Hepatic stellate cell (primary cell): ENCODE data around the gene C2CD4D.
A peak's percentile ranks its signal among the peaks of the same experiment; 100 is the strongest.

Source experiments
- DNase-seq: peaks from one replicate; pipeline ENCODE4 v3.0.0; 2011; ENCODE audit warnings: low spot score

The C2CD4D gene

DNA sequence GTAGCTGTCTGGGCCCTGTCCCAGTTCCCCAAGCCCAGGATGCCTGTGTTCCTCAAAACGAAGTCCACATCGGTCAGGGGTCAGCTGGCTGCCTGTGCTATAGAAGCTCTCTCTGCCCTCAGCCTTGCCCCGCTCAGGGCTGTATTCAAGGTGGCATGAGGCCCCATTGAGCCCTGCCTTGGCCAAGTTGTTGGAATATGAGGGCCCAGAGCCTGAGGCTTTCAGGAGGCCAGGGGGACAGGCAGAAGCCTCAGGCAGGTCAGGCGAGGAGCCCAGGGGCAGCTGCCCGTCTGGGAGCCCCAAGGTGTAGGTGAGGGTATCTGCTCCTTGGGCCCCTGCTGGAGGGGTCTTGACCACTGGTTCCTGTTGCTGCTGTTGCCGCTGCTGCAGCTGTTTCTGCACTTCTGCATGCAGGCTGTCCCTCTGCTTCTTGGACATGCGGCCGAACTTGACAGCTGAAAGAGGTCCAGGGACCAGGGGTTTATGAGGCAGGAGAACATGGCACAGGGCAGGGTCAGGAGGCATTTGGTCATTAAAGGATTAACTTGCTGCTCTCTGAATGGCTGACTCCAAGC lies 24.6 kb downstream of the C2CD4D start:
- no peak for DNase-seq

DNA sequence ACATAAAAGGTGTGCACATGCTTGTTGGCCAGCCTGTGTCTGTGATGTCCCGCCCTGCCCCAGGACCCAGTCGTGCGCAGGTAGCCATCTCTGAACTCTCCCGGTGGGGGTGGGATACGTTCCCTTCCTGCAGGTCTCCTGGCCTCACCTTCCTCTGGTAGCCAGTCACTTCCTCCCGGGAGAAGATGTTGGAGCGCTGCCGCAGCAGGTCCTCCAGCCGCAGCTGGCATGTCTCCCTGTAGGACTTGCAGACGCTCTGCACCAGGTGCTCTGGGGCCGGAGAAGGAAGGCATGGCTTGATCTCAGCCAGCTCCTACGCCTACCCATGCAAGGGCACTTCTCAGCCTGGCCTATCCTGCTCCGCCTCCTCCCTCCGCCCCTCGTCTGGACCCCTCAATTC lies 25.2 kb downstream of the C2CD4D start:
- DNase-seq = no peak

DNA sequence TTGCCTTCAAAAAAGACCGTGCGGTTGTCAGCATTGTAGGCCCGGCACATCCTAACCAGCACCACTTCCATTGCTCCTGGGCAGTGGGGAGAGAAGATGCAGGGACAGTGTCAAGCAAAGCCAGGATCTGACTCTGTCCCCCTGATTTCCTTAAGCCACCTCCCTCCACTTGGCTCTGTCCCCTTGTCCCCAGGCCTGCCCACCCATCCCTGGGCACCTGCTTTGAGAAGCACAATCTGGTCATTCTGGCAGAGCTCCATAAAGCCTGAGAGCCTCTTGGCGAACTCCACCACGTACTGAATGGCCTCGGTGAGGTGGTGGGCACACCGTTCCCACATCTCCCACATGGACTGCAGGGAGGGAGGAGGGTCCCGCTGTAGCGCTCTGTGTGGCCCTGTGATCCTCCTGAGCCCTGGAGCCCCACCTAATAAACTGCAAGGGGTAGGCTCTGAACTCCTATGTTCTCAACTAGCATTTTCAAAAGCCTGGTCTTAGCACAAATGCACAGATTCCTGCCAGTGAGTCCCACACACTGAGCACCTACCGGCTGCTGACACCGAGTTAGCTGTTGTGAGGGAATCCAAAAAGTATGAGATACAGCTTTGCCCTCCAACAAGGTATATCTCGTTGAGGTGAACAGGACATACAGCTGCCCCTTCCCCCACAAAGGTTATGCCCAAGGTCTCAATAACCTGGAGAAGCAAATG lies 26.2 kb downstream of the C2CD4D start:
- no peak for DNase-seq

DNA sequence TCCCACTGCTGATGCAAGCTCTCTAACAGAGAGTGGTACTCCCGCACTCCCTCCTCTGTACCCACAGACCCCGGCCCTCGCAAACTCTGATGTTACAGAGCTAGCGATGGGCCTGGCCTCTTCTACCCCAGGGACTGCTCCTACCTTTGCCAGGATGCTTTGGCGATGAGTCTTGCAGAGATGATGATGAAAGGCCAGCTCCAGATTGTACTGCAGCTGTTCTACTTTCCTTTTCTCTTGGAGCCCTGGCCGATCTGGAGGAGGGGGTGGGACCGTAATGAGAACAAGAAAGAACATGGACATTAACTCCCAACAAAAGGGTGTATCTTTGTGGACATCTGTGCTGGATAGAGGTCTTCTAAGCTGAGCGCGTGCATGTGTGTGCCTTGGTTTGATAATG lies 28.4 kb downstream of the C2CD4D start:
- no peak for DNase-seq

DNA sequence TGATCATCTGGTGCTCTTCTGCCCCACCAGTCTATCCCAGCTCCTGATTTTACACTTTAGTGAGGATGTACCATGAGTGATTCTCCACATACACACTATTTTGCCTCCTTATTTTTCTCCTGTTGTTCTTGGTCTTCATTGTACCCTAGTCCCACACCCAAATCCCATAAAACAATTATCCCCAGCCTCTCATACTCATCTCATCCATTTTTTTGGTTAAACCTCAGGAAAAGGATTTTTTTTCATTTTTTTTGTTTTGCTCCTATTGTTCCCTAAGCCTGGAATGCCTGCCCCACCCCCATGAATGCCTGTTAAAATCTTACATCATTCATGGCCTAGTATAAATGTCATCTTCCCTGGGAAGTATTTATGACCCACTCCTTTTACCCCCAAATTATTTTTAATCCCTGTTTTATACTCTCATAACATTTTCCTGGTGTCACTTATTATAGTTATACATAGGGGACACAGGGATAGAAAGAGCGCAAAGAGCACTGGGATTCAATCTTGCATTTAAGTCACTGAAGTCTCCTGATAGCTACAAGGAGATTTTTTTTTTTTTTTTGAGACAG lies 29.5 kb downstream of the C2CD4D start:
- DNase-seq = no peak

DNA sequence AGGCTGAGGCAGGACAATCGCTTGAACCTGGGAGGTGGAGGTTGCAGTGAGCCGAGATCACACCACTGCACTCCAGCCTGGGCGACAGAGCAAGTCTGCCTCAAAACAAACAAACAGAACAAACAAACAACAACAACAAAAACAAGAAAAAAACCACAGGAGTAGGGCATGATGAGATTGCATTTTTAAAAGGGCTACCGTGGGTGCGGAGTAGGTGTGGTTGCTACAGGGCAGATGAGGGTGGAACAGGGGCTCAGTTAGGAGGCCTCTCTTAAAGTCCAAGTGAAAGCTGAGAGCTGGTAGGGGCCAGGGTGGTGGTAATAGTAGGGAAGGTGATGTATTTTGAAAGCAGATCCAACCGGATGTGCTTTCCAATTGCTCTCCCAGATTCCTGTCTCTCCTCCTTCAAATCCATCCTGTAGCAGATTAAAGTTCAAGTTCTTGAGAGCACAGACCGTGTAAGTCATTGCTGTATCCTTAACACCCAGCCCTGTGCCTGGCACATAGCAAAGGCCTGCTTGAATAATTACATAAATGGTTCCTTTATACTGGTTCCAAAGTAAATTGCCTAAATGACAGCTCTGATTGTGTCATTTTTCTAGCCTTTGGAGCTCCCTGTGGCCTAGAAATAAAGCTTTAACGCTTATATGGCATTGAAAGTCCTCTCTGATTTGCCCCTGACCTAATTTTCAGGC lies 30.2 kb downstream of the C2CD4D start:
- no peak for DNase-seq

DNA sequence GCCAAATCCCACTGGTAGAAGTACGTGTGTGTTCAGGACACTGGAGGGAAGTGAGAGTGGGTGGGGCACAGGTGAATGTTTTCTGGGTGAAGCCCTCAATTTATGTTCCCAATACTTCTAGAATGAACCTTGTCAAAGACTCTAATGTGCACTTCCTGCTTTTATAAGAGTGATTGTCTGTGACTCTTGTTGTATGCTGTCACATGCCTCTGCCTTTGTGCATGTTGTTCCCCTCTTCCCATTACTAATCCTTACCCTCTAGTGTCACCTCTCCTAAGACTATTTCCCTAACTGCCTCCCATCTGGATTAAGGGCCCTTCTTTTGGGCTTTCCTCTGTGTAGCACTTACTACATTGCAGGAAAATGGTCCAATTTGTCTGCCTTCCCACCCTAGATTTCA lies 31.9 kb downstream of the C2CD4D start:
- DNase-seq = no peak

DNA sequence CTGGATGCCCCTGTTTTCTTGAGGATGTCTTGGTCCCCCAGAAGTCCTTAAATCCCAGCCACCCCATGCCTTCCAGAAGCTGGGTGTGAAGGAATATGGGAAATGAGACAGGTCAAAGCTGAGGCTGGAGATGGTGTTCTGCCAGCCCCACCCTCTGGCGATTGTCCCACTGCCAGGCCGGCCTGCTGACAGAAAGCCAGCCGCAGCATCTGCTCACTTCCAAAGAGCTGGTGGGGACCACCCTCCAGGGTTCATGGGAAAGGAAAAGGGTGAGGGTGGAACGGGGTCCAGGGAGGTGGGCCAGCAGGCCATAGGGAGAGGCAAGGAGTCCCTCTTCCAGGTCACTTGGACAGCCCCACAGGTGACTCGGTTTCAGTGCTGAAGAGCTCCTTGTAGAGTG lies 32.5 kb downstream of the C2CD4D start:
- no peak for DNase-seq

DNA sequence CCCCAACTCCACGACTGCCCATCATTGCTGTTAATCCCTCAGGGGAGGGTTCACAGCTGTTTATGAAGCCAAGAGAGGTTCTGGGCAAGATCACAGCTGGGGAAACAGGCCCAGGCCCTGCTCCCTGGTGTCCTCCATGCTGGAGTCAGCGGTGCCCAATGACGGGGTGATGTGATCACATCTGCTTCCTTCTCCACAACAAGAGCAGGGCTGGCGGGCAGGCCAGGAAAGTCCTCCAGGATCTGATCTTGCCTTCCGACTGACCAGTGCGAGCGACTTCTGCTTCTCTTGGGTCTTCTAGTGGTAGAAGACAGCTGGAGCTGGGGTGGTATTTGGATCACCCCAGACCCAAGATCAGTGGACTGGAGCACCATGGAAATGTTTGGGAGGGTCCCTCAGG lies 33.5 kb downstream of the C2CD4D start:
- DNase-seq = no peak

DNA sequence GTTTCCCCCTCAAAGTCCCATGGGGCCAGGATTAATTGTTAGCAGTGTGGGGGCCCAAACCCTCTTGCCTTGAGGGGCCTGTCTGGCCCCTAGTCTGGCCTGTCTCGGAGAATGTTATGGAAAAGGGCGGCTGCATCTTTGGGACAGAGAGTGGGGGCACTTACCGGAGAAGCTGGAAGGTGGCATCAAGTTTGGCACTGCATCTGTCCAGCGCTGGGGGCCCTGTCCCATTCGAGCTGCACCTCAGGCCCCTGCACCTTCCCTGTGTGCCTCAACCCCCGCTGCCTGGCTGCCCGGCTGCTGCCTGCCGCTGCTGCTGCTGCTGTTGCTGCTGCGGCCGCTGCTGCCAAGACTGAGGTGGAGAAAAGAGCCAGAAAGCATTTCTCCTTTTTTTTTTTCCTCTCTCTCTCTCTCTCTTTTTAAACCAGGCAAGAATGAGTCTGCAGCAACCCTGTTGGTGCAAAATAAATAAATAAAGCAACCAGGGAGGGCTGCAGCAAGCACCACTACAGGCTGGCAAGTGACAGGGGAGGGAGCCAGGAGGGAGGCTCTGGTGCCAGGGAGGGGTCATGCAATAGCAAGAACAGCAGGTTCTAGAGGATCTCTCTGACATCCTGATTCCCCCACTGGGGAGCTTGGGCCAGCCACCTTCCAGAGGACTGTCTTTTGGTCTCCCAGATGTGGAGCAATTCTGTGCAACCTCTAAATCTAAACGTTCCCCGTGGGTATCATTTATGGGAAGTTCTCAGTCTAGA lies 34.4 kb downstream of the C2CD4D start, which contains the start of gene LINGO4:
LINGO4 (minus strand) TSS at position 354 of the 755 bp plus-strand sequence. CDS start 2,715 bp downstream, outside the sequence.
- no peak for DNase-seq

DNA sequence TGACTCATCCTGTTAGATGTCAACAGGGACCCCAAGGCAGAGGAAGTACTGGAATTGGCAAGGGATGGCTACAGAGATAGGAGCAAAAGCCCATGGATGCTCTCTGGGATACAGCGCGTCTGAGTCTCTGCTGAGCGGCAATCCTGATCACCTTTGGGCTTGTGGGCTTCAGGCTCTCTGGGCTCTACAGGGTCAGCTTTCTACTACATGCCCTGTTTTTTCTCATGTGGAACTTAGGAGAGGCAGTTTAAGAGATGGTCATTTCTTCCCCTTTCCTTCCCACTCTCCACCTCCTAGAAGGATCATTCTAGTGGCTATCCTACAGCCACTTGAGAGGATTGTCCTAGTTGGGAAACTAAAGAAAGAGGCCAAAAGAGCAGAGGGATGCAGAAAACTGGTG lies 35.7 kb downstream of the C2CD4D start:
- DNase-seq = no peak

DNA sequence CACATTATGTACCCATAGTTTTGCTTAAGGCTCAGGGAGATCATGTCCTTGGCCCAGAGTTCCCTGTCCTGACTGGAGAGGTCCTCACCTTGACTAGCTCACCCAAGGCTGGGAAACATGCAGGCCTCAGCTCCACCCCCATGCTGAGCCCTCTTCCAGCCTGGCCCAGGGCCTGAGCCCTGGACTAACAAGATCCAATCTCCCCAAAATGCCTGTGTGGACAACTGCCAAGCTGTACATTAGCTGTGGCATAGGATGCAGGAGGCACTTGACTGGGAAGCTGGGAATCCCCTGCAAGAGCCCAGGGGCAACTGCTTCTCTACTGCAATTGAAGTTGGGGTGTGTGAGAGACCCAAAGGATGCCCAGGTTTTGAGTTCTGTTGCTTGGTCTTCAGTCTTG lies 36.5 kb downstream of the C2CD4D start:
- no peak for DNase-seq

DNA sequence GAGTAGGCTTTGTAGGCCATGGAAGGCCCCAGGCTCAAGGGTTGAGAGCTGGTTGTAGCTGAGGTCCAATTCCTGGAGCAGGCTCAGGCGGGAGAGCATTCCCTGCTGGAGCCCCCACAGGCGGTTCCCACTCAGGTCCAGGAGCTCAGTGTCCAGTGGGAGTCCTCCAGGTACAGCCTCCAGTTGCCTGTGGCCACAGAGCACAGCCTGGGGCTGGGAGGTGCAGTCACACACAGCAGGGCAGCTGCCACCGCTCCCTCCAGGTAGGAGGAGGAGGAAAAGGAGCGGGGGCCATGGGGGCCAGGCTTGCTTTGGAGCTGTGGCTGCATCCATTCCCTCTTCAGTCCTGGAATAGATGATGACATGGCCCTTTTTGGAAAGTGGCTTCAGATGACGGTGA lies 37.2 kb downstream of the C2CD4D start:
- DNase-seq = no peak

DNA sequence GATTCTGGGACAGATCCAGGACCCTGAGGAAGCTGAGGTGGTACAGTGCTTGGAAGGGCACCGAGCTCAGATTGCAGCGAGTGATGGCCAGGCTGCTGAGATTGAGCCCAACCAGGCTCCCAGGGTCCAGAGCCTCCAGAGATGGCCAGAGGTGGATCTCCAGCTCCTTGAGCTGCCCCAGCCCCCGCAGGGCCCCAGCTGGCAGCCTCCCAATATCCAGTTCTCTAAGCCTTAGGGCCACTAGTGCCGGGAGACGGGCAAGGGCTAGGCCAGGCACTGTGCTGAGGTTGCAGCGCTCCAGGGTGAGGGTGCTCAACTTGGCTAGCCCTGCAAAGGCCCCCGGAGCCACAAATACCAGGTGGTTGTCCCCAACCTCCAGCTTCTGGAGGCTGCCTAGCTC lies 37.8 kb downstream of the C2CD4D start:
- DNase-seq = no peak

DNA sequence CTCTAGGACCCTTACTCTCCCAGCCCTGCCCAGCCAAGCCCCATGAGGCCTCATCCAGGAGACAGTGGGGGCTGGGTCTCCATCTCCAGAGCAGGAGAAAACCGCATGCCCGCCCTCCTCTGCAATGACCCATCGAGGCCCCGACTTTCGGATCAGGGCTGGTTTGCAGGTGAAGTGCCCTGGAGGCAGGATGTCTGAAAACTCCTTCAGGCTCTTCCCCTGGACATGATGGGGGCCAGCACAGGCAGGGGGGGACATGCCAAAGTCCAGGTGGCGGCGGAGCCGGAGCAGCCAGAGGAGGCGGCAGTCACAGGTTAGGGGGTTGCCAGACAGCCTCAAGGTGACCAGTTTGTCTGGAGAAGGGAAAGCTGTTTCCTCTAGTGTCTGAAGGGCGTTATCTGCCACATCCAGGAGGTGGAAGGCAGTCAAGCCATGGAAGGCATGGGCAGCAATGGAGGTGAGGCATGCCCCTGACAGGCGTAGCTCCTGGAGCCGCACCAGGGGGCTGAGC lies 38.3 kb downstream of the C2CD4D start:
- no peak for DNase-seq

DNA sequence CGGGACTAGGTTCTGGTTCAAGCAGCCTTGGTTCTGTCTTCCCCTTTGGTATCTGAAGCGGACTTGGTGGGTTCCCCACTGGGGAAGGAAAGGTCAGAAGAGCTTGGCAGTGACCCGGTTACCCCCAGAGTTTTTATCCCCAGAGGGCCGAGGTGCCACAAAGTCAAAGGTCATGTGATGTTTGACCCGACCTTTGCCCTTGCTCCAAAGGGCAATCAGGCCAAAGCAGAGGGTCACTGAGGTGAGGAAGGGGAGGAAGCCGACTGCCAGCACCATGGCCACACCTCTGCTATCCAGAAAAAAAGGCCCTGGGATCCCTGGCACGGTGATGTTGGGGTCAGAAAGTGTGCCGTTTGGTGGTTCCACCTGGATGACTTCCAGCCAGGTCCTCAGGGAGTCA lies 38.8 kb downstream of the C2CD4D start:
- no peak for DNase-seq

DNA sequence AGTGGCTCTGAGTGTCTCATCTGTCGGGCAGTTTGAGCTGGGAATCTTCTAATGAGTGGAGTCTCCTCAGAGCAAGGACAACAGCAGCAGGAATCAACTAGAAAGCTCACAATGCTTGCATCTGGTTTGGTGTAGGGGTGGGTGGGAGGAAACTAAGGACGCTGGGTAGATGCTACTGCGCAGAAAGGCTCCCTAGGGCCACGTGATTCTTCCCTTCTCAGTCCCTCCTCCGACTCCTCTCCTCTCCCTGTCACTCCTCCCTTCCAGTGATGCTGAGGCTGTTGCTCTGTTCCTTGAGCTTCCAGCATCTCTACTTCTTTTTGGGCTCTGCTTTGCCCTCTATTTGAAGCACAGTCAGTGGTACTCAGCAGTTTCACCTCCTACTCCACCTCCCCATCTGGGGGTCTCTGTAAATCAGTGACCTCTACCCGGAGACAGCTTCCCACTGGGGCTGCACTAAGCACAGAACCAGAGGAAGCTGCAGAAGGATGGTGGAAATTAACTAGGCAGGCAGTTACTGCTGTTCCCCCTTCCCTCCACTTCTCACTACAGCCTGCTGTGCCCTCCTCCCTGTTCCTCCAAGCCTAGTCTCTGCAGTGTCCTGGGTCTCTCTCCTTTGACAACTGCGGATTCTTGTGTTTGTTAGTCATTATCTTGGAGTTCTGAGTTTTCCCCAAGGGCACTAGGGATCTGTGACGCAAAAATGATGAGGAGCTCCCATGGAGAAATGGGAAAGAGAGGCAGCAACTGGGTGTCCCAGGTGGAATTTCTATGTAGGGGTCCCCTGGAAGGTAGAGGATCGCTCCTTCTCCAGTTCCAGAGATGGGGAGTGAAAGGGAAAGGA lies 40.2 kb downstream of the C2CD4D start:
- DNase-seq = no peak

DNA sequence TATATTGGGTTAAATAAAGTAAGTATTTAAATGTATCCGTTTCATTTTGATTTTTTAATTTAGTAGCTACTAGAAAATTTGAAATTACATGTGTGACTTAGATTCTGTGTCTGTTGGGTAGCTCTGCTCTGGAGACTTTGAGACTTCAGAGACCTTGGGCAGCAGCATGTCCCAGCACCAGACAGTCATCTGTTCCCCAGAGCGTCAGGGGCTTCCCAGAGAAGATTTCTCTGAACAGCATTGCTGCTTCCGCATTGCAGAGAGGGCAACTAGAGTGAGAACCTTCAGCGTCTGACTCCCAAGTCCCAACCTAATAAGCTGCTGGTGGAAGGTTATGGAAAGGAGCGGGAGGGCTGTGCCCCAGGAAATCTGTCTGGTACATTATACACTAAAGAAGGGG lies 41.0 kb downstream of the C2CD4D start:
- DNase-seq = no peak

DNA sequence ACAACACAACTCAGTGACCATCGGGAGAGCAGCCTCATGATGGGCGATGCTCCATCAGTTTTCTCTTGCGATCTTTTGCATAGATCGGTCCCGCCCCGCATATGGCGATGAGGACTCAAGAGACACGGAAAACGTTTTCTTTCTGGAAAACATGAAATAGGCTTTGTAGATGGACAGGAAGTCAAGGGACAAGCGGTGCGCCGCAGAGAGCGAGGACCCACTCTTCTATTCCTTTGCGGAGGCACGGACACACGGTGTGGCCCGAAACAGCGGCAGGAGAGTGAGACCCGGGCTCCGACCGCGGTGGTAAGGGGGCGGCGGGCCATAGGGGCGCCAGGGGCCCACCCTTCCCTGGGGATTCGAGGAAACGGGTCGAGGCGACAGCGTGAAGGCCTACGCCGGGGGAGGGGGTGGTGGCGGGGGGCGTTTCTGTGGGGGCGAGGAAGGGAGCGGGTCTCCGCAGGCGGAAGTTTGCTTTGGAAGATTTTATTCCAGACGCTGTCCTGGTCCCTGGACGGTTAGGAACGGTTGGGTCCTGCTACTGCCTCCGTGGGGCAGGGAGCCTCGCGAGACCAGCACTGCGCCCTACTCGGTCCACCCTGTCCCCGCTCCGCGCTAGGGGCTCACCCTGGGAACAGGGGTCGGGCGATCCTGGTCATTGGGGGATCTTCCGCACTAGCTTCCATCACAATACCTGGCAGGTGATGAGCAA lies 48.5 kb downstream of the C2CD4D start:
- DNase-seq = no peak

DNA sequence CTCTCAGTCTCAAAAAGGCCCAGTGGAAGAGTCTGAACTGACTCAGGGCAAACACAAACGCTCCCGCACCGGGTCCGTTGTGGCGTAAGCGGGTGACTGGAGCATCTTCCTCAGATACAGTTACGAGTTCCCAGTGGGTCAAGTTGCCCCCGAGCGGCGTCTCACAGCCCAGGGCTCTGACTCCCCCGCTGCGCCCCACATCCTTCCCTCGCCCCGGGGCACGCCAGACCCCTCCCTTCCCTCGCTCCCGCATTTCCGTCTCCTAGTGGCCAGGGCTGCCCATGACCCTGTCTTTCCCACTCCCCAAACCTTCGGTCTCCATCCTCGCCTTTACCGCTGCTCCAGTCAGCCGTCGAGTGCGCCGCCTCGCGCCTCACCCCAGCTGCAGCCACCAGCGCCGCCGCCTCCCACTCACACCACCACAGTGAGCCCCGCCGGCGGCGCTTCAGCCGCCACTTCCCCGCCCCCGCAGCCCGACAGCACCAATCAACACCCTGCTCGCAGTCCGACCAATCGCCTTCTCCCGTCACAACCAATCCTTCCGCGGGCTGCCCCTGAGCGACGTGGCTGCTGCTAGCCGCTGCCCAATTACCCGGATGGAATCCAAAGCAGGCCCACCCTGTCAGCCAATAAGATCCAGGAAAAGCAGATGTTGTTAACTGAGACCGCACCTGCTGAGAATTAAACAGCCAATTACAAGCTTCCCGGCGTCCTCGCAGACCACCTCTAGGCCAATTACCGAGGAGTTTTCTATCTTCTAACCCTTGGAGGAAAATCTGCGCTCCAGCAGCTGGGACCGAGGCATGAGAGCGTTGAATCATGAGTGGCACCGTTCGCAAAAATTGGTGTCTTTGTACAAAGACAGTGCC lies 49.3 kb downstream of the C2CD4D start, which contains the start of gene TDRKH:
TDRKH (minus strand) TSS at position 430 of the 869 bp plus-strand sequence. CDS start 7,478 bp downstream, outside the sequence.
- DNase-seq = peak; percentile 99
